Measurements from ENCODE around the gene HSD17B2.
A peak's percentile ranks its signal among the peaks of the same experiment; 100 is the strongest.

Gene HSD17B2

DNA sequence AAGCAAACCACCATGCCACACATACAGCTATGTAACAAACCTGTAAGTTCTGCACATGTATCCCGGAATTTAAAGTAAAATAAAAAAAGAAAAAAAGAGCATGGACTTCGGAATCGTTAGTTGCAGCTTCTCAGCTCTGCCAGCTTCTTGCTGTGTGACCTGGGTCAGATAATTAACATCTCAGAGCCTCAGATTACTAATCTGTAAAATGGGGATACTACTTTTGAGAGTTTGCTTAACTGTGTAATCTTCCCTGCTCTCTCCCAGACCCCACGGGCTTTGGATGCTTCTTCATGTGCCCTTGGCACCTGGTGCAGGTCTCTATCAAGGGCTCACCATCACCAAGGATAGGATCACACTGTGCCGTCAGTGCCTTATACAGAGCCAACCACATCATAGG lies 16.6 kb downstream of the HSD17B2 start:
- TF ChIP-seq, protein P1, sequence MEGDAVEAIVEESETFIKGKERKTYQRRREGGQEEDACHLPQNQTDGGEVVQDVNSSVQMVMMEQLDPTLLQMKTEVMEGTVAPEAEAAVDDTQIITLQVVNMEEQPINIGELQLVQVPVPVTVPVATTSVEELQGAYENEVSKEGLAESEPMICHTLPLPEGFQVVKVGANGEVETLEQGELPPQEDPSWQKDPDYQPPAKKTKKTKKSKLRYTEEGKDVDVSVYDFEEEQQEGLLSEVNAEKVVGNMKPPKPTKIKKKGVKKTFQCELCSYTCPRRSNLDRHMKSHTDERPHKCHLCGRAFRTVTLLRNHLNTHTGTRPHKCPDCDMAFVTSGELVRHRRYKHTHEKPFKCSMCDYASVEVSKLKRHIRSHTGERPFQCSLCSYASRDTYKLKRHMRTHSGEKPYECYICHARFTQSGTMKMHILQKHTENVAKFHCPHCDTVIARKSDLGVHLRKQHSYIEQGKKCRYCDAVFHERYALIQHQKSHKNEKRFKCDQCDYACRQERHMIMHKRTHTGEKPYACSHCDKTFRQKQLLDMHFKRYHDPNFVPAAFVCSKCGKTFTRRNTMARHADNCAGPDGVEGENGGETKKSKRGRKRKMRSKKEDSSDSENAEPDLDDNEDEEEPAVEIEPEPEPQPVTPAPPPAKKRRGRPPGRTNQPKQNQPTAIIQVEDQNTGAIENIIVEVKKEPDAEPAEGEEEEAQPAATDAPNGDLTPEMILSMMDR (IDR thresholded peaks at IDR 0.05; ENCODE audit: insufficient read depth, low read depth, low read length, missing control alignments): no peak
- H3K4me3 ChIP-seq (ENCODE audit: low read length): no peak overlapping the region
- DNase-seq (ENCODE audit: low read depth): no peak

DNA sequence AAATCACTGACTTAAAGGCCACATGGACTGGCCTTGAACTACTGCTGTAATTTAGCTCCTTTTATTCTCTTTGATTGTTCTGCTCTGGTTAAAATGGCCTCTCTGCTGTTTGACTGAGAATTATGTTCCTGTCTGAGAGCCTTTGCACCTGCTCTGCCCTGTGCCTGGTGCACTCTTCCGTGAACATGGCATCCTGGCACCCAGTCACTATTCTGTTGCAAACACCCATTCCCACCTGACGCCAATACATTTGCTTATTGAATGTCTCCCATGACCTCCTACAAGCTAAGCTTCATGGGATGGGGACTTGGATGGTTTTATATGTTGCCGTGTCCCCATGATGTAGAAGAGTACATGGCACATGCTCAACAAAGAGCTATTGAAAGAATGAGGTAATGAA lies 20.1 kb downstream of the HSD17B2 start:
- TF ChIP-seq, protein P1 (IDR thresholded peaks at IDR 0.05; ENCODE audit: insufficient read depth, low read depth, low read length, missing control alignments): no peak
- no peak overlapping the region for H3K4me3 ChIP-seq (ENCODE audit: low read length)
- no peak for DNase-seq (ENCODE audit: low read depth)

DNA sequence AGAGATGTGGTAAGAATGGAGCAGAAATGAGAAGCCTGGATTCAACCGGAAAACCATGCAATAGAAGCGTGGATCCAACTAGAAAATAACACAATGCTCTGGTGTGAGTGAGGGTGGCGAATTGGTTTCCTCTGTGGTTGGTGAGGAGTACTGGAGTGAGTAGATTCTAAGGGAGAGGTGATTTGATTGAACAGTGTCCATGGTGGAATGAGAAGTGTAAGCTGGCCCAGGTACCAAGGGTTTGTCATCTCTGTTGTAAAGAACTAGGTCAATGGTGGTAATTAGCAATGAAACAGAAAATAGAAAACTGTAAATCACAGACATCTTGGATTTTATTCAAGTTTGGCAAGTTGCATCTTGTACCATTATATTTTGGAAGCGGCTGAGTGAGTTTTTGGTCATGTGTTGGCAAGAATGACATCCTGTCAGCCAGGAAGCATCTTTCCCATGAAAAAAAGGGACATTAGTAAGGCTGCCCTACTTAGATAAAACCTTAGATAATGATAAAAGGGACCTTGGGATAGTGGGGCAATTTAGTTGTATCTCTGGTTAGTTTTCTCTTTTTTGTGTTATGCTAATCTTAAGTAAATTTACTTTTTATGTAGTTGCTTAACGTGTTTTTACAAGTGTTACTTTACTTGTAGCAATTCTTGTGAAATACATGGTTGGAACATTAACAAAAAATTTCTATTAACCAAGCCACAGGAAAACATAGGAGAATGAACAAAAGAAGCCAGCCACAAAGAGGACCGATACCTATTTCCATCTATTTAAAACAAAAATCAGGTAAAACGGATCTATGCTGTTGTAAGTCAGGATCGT lies 20.9 kb downstream of the HSD17B2 start:
- TF ChIP-seq, protein P1 (IDR thresholded peaks at IDR 0.05; ENCODE audit: insufficient read depth, low read depth, low read length, missing control alignments): no peak
- no peak overlapping the region for H3K4me3 ChIP-seq (ENCODE audit: low read length)
- DNase-seq (ENCODE audit: low read depth): peak; percentile 88

DNA sequence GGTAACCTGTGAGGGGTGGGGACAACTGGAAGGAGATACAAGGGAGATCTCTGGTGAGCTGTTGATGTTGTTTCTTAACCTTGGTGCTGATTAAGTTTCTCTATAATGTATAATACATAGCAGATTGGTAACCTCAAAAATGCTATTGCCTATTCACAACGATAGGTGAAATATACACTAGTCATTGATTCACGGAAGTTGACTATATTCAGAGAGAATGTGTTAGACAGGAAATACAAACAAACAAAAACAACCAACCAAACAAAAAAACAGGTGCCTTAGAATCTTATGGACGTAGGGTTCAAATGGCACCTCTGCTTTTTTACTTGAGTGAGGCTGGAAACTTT lies 21.5 kb downstream of the HSD17B2 start:
- DNase-seq (ENCODE audit: low read depth): peak; percentile 52
- H3K4me3 ChIP-seq (ENCODE audit: low read length): no peak overlapping the region
- TF ChIP-seq, protein P1 (IDR thresholded peaks at IDR 0.05; ENCODE audit: insufficient read depth, low read depth, low read length, missing control alignments): no peak

DNA sequence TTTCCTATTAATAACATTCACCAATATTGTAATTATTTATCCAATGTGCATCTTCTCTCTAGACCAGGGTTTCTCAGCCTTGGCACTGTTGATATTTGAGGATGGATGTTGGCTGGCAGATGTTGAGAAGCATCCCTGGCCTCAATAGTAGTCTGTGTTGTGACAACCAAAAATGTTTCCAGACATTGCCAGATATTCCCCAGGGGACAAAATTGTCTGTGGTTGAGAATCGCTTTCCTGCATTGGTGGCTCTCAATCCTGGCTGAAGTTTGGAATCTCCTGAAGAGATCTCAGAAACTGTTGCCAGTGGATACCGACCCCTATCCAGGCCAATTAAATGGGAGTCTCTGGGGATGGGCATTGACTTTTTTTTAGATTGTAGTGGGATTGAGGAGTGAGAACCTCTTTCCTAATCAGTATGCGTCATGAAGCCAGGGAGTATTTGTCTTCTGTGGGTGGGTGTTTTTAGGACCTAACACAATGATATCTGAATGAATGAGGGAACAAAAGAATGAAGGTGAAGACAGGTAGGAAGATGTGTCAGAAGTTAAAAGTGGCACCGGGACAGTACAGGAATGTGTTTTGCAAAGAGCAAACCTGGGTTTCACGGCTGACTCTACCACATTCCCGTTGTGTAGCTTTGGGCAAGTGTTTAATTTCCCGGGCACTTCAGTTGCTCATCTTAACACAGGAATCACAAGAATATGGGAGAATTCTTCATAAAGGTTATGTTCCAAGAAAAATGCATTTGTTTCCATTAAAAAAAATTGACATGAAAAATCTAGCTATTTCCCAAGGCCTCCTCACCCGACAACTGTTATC lies 24.3 kb downstream of the HSD17B2 start:
- peak; percentile 48 for DNase-seq (ENCODE audit: low read depth)
- H3K4me3 ChIP-seq (ENCODE audit: low read length): no peak overlapping the region
- TF ChIP-seq, protein P1 (IDR thresholded peaks at IDR 0.05; ENCODE audit: insufficient read depth, low read depth, low read length, missing control alignments): no peak

DNA sequence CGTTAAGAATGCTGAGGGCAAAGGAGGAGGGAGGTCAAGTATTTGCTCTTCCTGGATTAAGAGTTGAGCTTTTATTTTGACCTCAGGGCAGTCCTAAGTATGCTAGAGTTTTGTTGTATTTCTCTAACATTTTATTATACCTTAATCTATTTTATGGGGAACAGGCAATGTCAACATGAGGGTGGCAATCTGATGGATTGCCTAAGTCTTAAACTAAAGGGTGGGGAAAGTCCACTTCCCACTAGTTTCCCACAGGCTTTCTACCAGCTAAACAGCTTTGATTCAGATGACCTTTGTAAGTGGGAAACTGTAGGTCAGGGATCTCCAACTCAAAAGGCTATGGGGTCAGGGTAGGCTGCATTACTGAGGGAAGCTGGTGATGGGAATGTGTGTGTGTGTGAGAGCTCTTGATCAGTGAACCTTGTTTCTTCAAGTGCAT lies 24.9 kb downstream of the HSD17B2 start:
- no peak overlapping the region for H3K4me3 ChIP-seq (ENCODE audit: low read length)
- TF ChIP-seq, protein P1 (IDR thresholded peaks at IDR 0.05; ENCODE audit: insufficient read depth, low read depth, low read length, missing control alignments): no peak
- DNase-seq (ENCODE audit: low read depth): no peak

Data from epithelial cell of esophagus (primary cell).